ENCODE measurements around the gene SLC37A2.

DNA sequence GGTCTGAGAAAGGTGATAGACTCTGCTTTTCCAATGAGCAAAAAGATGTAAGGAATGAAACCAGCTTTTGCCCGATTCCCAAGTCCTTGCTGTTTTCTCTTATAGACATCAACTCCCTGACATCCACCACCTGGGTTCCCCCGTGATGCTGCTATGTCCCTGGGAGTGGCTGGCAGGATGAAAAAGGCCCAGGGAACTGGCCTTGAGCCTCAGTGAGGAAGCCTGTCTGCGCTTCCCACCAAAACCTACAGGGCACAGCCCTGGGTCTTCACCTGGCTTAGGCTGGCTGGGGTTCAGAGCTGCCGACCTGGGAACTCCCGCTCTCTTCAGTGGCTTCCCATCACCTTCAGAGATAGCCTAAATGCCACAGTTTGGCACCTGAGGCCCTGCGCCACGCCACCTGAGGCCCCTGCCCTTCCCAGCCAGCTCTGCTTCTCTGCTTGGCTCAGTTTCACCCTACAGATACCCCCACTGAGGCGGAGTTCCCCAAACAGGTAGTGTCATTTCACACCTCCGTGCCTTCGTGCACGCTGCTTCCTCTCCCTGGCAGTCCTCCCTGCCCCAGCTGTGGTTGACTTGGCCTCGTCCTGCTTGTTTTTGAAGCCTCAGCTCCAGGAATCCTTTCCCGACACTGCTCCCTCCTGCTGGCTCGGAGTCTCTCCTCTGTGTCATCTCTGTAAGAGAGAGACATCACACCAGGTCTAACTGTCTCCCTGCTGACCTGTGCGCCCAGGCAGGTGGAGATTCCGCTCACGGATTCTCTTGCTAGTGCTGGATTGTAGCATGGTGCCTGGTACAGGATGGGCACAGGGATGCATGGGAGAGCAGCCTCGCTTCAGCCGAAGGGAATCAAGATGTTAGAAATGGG lies 10.7 kb downstream of the SLC37A2 start:
- TF ChIP-seq, protein P1, sequence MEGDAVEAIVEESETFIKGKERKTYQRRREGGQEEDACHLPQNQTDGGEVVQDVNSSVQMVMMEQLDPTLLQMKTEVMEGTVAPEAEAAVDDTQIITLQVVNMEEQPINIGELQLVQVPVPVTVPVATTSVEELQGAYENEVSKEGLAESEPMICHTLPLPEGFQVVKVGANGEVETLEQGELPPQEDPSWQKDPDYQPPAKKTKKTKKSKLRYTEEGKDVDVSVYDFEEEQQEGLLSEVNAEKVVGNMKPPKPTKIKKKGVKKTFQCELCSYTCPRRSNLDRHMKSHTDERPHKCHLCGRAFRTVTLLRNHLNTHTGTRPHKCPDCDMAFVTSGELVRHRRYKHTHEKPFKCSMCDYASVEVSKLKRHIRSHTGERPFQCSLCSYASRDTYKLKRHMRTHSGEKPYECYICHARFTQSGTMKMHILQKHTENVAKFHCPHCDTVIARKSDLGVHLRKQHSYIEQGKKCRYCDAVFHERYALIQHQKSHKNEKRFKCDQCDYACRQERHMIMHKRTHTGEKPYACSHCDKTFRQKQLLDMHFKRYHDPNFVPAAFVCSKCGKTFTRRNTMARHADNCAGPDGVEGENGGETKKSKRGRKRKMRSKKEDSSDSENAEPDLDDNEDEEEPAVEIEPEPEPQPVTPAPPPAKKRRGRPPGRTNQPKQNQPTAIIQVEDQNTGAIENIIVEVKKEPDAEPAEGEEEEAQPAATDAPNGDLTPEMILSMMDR (IDR thresholded peaks at IDR 0.05; ENCODE audit: low read depth, low read length, poor library complexity, severe bottlenecking) = no peak
- no peak for TF ChIP-seq EZH2phosphoT487 (IDR thresholded peaks at IDR 0.05; ENCODE audit: borderline replicate concordance, low read length)
